ENCODE measurements around the gene GP5.
A peak's percentile ranks its signal among the peaks of the same experiment; 100 is the strongest.

The GP5 gene, protein sequence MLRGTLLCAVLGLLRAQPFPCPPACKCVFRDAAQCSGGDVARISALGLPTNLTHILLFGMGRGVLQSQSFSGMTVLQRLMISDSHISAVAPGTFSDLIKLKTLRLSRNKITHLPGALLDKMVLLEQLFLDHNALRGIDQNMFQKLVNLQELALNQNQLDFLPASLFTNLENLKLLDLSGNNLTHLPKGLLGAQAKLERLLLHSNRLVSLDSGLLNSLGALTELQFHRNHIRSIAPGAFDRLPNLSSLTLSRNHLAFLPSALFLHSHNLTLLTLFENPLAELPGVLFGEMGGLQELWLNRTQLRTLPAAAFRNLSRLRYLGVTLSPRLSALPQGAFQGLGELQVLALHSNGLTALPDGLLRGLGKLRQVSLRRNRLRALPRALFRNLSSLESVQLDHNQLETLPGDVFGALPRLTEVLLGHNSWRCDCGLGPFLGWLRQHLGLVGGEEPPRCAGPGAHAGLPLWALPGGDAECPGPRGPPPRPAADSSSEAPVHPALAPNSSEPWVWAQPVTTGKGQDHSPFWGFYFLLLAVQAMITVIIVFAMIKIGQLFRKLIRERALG

DNA sequence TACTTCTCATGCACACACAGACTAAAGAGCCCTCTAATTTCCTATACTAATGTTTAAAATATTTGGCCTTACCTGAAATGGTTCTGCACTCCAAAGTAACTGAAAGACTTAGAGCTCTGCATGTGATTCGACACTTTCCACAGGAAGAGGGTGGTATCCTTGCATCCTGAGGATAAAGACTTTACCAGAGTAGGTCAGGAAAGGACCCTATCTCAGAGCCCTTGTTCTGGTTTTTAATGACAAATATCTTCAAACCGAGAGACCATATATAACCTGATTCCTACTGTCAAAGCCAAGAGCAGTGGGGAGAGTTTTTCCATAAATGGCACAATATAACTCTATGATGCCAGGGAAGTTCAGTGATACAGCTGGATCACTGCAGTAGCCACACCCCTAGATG is at the start of gene GP5:
GP5 (minus strand) TSS at position 101 of the 400 bp plus-strand sequence. CDS start 984 bp downstream, outside the sequence.
- no peak for DNase-seq (ENCODE audit: low read depth)

DNA sequence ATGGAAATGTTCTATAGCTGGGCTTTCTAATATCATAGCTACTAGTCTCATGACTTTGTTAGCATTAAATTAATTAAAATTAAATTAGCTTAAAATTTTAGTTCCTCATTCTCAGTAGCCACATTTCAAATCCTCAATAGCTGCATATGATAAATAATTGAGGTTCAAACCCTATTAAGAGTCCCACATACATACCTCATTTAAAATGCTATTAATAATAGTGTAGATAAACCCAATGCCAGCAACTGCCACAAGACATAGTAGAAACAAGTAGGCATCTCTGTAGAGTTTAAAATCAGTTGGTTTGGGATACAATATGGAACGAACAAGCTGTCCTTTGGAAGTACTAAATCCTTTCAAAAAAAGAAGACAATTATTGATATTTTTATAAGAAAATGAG is 48.6 kb upstream of the GP5 start:
- DNase-seq (ENCODE audit: low read depth) = no peak

DNA sequence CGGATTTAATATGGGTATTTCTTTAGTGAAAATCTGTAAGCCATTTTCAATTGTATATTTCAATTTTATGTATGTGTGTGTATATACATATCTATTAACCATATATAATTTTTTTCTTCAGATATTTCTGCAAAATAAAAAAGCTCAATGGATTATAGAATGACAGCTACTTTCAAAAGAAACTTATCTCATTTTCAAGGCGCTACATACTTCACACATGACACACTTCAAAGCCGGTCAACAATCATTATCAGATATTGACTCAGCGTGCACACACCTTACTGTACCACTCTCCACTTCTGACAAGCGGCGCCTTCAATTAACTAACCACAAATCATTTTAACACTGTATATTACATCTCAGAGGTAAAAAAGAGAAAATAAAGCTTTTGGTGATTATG is 48.1 kb upstream of the GP5 start:
- DNase-seq (ENCODE audit: low read depth) = no peak

DNA sequence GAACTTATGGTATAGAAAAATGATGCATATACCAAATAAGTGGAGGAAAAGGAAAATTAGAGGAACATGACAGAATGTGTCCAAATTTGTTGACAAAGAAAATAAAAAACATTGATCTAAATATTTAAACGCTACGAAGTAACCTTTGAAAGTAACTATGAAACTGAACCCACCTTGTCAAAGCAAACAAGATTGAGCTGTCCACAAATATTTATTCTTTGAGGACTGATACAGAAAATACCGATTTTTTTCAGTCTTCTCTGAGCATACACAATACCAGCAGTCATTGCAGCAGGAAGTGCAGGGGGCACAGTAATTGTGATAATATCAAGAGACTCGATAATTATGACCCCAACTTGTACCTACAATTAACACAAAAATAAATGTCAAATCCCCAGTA is 47.7 kb upstream of the GP5 start:
- no peak for DNase-seq (ENCODE audit: low read depth)

DNA sequence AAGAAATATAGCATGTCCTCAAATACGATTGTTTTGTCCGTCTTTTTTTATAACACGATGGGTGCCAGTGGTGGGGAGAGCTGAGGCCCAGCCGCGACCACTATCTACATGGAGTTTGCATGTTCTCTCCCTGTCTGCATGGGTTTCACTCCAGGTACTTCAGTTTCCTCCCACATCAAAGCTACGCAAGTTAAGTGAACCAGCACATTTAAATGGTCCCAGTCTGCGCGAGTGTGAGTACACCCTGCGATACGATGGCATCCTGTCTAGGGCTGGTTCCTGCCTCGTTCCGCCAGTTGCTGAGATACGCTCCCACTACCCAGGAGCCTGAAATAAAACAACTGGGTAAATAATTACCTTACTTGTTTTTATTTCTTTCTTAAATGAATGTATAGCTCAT is 47.1 kb upstream of the GP5 start:
- no peak for DNase-seq (ENCODE audit: low read depth)

DNA sequence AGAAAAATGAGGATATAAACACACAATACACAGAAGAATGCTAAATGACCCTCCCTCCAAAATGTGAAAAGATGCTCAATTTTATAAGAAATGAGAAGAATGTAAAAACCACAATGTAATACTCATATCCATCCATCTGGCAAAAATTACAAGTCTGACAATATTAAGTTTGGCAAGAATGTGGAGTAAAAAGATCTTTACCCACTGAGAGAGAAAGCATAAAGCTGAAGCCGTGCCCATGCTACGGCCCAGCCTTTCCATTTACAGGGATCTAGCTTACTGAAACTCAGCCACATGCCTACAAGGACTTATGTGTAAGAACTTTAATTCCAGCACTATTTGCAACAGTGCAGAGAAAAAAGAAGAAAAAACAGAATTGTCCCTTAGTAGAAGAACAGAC is 44.8 kb upstream of the GP5 start:
- no peak for DNase-seq (ENCODE audit: low read depth)

DNA sequence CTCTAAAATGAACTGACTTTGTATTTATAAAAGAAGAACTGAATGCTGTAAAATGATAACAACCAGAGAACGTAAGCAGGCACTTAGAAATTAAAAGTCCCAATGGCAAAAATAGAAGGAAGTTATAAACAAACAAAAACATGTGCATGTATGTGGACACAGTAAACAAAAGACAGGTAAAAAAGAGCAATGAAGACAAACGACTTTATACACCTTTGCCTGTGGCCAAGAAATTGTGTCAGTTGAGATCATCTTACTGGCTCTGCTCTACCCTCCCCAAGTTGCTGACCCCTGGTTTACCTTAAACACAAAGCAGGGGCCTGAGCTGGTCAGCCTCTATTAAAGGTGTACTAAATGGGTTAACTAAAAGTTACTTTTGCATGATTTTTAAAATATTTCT is 41.7 kb upstream of the GP5 start:
- no peak for DNase-seq (ENCODE audit: low read depth)

DNA sequence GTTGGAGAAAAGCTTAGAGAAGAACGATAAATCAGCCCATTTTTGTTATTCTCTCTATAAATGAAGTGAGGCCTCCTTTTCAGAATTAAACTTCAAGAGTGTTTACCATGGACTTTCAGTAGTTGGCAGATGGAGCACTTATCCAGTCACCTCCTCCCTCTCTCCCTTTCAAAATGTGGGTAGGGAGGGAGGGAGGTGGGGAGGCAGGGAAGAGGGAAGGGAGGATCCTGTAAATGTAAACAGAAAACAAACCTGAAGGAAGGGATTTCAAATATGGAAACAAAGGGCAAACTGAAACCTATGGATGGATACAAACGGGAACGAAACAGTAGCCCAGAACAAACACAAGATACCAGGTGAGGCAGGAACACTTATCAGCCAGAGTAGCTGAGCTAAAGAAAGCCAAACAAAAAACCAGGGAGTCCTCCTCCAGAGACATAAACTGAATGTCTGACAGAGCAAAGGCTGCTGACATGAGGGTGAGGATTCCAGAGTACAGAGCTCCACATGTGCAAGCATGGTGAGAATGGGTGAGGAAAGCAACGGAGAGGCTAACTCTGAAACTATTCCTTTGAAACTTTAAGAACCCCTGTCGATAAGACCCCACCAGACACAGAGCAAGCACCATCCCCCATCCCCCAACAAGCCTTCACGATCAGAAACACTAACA is 41.0 kb upstream of the GP5 start:
- peak; percentile 7 for DNase-seq (ENCODE audit: low read depth)

DNA sequence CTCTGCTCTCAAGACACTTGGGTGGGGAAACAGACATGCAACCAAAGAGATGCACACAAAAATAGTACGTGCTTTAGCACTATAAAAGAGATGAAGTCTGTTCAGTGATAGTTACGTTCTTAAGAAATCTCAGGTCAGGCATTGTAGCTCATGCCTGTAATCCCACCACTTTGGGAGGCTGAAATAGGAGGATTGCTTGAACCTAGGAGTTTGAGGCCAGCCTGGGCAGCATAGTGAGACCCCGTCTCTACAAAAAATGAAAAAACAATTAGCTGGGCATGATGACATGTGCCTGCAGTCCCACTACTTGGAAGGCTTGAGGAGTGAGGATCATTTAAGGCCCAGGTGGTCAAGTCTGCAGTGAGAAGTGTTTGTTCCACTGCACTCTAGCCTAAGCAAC is 35.4 kb upstream of the GP5 start:
- DNase-seq (ENCODE audit: low read depth) = no peak

DNA sequence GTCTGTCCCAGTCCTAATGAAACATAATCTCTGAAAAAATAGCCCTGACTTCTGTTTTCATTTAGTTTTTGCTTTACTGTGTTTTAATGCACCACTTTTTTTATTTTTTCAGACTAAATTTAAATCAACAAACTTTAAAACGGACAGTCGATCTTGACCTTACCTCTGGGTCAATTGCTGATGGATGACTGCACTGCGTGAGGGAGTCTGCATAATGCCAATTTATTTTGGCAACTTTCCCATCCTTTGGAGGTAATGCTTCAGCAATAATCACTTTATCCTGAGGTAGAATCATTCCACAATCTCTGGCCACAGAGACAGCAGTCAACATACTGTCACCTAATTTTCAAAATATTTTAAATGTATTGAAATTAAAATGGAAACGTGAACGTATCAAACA is 32.5 kb upstream of the GP5 start:
- DNase-seq (ENCODE audit: low read depth) = no peak

DNA sequence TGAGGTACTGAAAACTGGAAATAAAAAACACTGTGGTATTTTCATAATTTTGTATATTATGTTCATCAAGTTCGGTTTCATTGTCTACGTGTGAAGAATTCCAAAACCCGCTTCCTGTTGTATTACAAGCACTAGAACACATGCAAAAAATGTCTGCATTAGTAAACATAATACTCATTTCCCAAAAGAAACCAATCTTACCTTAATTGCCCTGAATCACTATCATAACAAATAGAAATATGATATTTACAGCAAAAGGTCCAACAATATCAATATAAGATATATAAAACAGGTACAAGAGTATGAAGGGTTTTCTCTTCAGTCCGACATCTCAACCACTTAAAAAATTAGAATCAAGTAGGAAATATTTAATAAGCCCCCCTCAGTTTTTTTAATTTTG is 26.3 kb upstream of the GP5 start:
- DNase-seq (ENCODE audit: low read depth) = no peak

DNA sequence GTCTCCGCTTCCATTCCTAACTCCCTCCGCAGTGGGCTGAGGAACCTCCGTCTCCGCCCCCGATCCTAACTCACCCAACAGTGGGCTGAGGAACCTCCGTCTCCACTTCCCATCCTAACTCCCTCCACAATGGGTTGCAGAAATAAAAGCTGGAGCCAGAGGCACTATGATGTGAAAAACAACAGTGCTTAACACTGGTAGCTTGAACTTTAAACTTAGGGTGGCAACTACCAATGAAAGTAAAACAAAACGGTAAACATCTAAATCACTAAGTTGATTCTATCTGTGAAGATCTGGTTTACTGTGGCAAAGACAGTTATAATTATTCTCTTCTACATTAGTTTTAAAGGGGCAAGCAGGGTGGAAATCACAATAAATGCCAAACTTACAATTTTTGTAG is 25.9 kb upstream of the GP5 start:
- no peak for DNase-seq (ENCODE audit: low read depth)

DNA sequence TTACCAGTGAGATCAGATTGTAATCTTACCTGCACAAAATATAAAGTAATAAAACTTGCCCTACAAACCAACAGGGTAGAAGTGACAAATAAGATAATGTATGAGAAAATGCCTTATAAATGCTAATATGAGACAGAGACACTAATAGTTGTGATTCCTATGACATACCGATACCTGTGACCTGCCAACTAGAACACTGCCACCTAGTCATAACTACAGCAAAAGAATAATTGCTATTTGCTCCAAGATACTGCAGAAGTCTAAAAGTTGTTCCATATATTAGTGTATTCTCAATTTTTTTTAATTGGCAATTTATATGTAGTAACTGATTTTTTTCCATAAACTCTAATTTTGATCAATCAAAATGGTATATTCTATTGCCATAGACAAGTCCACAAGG is 25.3 kb upstream of the GP5 start:
- DNase-seq (ENCODE audit: low read depth) = no peak

DNA sequence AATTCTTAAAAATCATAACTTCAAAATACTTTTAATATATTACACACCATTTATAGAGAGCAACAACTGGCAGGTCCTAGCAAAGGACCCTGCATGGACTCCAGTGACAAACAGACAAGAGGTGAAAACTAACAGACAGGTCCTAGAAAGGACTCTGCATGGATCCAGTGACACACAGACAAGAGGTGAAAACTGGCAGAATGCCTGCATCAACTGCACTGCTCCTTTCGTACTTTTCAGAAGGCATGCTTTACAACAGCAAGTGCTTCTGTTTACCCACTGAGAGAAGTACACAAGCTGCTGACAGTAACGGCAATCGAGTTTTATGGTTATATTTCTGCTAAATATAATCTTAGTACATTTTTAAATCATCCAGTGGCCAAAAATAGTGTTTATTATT is 24.3 kb upstream of the GP5 start:
- DNase-seq (ENCODE audit: low read depth) = no peak

DNA sequence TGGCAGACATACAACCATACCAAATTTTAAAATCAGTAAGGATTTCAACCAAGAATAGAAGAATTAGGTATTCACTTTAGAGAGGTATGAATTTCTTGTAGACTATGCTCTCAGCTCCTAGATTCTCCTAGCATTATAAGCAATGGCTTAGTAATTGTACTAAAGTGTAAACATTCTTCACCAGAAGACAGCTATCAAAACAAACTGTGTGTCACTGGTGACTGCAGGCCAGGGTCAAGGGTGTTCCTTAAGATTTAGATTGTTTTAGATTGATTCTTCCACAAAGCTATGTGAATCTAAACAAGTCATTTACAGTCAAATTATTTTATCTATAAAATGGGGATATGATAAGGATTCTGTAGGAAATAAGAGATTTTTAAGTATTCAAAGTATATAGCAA is 23.1 kb upstream of the GP5 start:
- peak; percentile 39 for DNase-seq (ENCODE audit: low read depth)

DNA sequence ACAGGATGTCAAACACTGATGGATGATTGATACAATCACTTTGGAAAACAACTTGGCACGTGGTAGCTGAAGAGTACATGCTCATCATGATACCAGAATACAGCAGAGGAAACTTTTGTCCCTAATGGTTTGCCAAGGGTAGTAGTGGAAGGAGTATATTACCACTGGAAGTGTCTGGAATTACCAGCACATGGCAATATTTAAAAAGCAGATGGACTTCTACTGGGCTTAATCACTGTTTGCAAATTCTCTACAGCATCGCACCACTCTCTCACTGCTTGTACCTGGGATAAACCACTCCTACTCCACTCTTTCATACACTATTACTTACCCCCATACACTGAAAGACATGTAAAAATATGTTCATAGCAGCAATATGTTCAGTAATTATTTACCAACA is 19.6 kb upstream of the GP5 start:
- DNase-seq (ENCODE audit: low read depth) = no peak

DNA sequence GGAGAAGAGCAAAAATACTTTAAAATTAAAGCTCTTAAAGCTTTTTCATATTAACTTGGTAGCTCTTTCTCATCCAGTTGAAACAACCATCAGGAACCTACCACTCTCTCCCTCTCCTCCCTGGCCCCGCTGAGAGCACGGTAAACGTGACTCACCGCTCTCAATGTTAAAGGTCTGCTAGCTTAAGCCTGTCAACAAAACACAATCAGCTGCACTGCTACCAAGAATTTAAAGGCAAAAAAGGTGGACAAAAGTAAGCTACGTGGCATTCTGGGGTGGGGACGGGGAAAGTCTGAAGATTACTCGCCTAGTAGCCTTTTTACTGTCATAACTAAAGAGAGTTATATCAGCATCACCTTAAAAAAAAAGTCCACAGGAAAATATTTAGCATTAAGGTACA is 8.4 kb upstream of the GP5 start:
- DNase-seq (ENCODE audit: low read depth) = peak; percentile 71

DNA sequence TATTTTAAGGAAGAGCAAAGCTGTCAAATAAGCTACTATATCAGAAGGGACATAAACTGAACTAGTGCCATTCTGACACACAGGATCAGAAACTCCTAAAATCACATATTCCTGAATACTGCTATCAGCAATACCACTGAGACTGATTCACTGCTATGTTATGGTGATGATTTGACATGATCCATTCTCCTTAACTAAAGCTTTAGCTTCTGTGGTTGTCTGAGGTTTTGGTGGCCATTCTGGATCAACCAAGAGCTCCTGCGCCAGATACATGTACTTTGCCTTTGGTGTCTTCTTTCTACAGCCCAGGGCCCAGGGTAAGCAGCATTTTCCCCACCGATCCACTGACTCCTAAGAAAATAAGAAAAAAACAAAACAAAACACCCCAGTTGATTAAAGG is 6.7 kb upstream of the GP5 start:
- peak; percentile 21 for DNase-seq (ENCODE audit: low read depth)

DNA sequence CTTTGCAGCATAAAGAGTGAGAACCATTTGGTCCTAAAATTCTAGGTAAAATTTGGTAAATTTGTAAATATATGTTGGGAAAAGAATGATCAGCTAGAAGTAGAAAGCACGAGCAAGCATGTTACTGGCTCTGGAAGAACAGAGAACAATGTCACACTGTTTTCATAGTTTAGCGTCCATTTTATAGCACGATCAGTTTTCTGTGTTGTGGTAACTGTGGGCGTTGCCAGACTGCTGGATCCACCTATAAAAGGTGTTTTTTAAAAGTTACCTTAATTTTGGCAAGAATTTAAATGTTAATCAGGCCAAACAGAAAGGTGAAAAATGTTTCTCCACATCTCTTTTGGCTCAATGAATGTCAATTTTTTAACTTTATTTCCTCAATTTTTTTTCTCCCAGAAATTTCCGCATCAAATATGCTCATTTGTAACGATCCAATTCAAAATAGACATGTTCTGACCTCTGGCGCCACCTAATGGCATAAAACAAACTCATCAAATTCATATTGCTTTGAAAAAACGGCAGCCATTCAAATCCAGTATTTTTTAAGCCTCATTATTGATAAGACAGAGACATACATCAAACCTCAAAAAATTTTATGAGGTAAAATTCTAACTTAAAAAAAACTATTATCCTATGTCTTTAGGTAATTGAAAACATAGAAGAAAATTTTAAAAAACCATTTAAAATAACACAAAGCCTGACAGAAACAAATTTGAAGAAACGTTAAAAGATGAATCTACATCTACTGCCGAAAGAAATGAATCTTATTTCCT is 5.5 kb upstream of the GP5 start:
- DNase-seq (ENCODE audit: low read depth) = peak; percentile 56

DNA sequence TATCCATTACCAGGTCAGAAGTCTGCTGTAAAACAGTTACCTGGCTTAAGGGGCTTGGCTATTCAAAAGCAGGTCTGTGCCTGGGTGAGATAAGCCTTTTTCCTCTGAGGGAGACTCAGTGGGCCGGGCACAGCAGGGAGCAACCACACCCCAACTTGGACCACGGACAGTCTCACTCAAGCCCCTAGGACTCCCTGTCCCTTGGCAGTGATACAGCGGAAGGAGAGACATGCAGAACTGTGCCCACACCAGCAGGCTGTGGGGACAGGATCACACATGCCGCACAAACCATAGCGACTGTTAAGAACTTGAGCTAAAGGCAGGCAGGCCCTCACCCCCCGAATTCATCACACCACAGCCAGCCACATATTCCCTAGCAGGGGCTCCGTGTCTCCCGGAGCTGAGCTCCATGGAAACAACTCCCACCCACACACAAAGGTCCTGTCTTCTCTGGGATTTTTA is 2.8 kb upstream of the GP5 start:
- no peak for DNase-seq (ENCODE audit: low read depth)

DNA sequence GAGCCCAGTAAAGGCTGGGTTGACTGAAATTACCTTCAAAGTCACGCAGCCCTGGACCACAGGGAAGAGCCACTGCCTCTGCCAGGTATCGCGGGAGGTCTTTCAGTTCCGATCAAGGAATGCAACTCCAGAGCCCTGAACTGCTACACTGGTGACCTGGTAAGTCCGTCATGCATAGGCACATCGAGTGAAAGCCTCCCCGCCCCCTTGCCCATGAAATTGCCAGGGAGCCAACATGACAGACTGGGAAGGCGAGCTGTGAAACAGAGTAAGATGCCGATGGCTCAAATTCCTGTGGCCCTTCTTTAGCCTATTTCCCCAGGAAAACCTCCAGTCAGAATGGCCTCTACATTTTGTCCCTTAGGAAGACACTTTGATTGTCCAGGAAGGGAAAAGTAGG is 2.3 kb upstream of the GP5 start:
- DNase-seq (ENCODE audit: low read depth) = no peak

DNA sequence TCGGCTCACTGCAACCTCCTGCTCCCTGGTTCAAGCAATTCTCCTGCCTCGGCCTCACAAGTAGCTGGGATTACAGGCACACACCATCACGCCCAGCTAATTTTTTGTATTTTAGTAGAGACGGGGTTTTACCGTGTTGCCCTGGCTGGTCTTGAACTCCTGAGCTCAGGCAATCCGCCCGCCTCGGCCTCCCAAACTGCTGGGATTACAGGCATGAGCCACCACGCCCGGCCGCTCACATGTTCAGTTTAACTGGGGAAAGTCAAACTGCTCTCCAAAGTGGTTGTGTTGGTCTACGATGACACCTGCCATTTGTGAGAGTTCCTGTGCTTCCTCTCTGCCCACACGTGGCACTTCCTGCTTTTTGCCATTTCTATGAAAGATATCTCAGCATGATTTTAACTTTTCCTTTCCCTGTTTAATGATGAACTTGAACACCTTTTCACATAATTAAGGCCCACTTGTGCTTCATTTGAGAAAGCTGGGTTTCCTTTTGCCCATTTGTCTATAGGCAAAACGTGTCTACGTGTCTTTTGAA is 877 bp upstream of the GP5 start:
- DNase-seq (ENCODE audit: low read depth) = no peak
